Caco-2 (cell line): Measurements from ENCODE around the gene CRY2. TPM values are rescaled to one million over a fixed set of nuclear protein-coding genes. Genes with fewer than 3 reads are reported as not detected.

Source experiments
- BruUV-seq: library from RNA; stranded (reverse); fragments of 400-500 nt; replicated peaks from 2 replicates; lab custom pipeline; 2021; lab: Mats Ljungman, UMichigan
- CTCF ChIA-PET: fragments of 300-600 bp; sonication (Branson Sonifier 250); formaldehyde crosslinking; loops from one replicate; lab custom pipeline; 2022; ENCODE audit warnings: antibody characterized with exemption; lab: Charles Lee
- POLR2A ChIA-PET: fragments of 300-600 bp; sonication (Branson Sonifier 250); formaldehyde crosslinking; loops from one replicate; lab custom pipeline; 2022; ENCODE audit warnings: antibody characterized with exemption; lab: Charles Lee
- DNase-seq, 2 experiments: peaks; one replicate each; pipeline versions ENCODE4 v3.0.0 to v3.0.0-alpha.2; 2020 to 2022
- H3K27me3 ChIP-seq: replicated peaks from 2 replicates; pipeline ENCODE4 v1.6.0; 2011; ENCODE audit warnings: low read length; ENCODE audit not compliant: control insufficient read depth, insufficient read depth
- H3K36me3 ChIP-seq: 2 replicates; pipeline ENCODE4 v1.5.1; 2011; ENCODE audit warnings: low read length; ENCODE audit not compliant: control insufficient read depth, insufficient read depth
- H3K4me1 ChIP-seq: fragments of 250-450 bp; sonication (Bioruptor Pico); 2 replicates; pipeline ENCODE4 v1.5.1; 2020; ENCODE audit warnings: mild to moderate bottlenecking
- H3K4me3 ChIP-seq: 2 replicates; pipeline ENCODE4 v1.5.1; 2011; ENCODE audit warnings: low read depth, mild to moderate bottlenecking, control low read depth, low read length
- H3K9me3 ChIP-seq: fragments of 250-450 bp; sonication (Bioruptor Pico); 2 replicates; pipeline ENCODE4 v1.5.1; 2020; ENCODE audit warnings: mild to moderate bottlenecking, moderate library complexity
- H3K27ac Mint-ChIP-seq: one replicate; pipeline ENCODE4 v1.8.0; 2022; ENCODE audit warnings: mixed read lengths; ENCODE audit not compliant: unreplicated experiment
- H3K27me3 Mint-ChIP-seq: one replicate; pipeline ENCODE4 v1.8.0; 2022; ENCODE audit warnings: mixed read lengths; ENCODE audit not compliant: insufficient read depth, unreplicated experiment
- H3K36me3 Mint-ChIP-seq: one replicate; pipeline ENCODE4 v1.8.0; 2022; ENCODE audit warnings: mild to moderate bottlenecking, mixed read lengths; ENCODE audit not compliant: insufficient read depth, unreplicated experiment
- H3K4me1 Mint-ChIP-seq: one replicate; pipeline ENCODE4 v1.8.0; 2022; ENCODE audit warnings: low read depth, mixed read lengths; ENCODE audit not compliant: unreplicated experiment
- H3K4me3 Mint-ChIP-seq: one replicate; pipeline ENCODE4 v1.8.0; 2022; ENCODE audit warnings: mild to moderate bottlenecking, moderate library complexity, mixed read lengths; ENCODE audit not compliant: unreplicated experiment
- H3K9me3 Mint-ChIP-seq: one replicate; pipeline ENCODE4 v1.8.0; 2022; ENCODE audit warnings: mixed read lengths; ENCODE audit not compliant: unreplicated experiment
- intact Hi-C: fragments of 100-400 bp; cut with micrococcal nuclease; formaldehyde crosslinking; loops from one replicate; pipeline ENCODE4 v1.10.0; 2022; ENCODE audit not compliant: unreplicated experiment
- total RNA-seq: library from RNA; stranded (reverse); gene quantifications from 2 replicates; pipeline ENCODE4 v1.2.3, GENCODE V29; 2022
- TF ChIP-seq, protein P1 (sequence below), 2 experiments: fragments of 200-600 bp in 1 of 2; IDR thresholded peaks; 1 replicate in 1 of 2; 2 replicates in 1 of 2; pipeline versions ENCODE4 v1.5.1 to v1.8.0; 2011 to 2022; ENCODE audit warnings: antibody characterized with exemption in 1 of 2, control low read depth in 1 of 2, inconsistent platforms in 1 of 2, low read depth in 1 of 2, low read length in 1 of 2, mild to moderate bottlenecking in 1 of 2, moderate library complexity in 1 of 2; ENCODE audit not compliant: insufficient read depth in 1 of 2, severe bottlenecking in 1 of 2, unreplicated experiment in 1 of 2

CRY2 gene
- total RNA-seq, 1 experiment from 2014 or later = 28.5 TPM

DNA sequence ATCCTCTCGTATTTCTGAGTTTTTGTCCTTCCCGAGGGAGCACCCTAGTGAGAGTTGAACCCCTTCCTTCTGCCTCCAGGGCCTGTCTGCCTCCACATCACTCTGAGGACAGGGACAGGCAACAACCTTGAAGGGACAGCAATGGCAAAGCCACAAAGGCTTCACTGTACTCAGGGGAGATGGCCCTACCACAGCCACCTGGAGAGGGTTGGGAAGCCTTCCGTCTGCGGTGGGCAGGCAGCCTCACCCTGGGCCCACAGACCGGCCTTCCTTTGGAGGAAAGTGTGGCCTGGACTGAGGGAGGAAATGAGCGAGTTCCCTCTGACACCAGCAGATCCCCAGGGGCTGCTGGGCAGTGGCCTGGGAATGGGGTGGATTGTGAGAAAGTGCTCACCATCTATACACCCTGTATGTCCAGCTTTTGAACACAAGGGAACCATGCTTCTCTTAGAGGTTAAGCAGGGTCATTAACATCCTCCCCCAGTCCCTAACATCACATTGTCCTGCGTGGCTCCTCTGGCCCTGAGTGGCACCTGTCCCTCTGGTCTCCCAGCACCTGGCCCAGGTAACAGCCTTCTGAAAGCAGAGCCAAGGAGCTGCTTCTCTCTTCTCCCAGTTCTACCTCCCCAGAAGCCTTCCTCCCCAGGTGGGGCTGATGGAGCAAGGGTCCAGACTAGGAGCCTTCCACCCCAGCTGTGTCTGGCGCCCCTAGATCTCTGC is 35.5 kb upstream of the CRY2 start:
- no peak for DNase-seq
- intact Hi-C loops = no loop called here
- Histone ChIP-seq H3K4me1 (peaks cover under 1% of the 10 kb centered on the region; the same call in 1 of the 2 replicates), H3K27me3 (no peaks in the 10 kb centered on the region), H3K36me3 (no peaks in the 10 kb centered on the region; the same call in 1 of the 2 replicates), H3K9me3 (no peaks in the 10 kb centered on the region), H3K4me3 (no peak overlapping the region)
- no peaks in the 10 kb centered on the region for H3K27me3 Mint-ChIP-seq
- ChIA-PET POLR2A (no interaction called here), CTCF (no interaction called here)
- no peak overlapping the region for H3K27ac Mint-ChIP-seq
- no TSS peak for BruUV-seq
- no peaks in the 10 kb centered on the region for H3K9me3 Mint-ChIP-seq
- H3K36me3 Mint-ChIP-seq = peaks cover 7% of the 10 kb centered on the region
- peaks cover 12% of the 10 kb centered on the region for H3K4me1 Mint-ChIP-seq
- TF ChIP-seq, protein P1, sequence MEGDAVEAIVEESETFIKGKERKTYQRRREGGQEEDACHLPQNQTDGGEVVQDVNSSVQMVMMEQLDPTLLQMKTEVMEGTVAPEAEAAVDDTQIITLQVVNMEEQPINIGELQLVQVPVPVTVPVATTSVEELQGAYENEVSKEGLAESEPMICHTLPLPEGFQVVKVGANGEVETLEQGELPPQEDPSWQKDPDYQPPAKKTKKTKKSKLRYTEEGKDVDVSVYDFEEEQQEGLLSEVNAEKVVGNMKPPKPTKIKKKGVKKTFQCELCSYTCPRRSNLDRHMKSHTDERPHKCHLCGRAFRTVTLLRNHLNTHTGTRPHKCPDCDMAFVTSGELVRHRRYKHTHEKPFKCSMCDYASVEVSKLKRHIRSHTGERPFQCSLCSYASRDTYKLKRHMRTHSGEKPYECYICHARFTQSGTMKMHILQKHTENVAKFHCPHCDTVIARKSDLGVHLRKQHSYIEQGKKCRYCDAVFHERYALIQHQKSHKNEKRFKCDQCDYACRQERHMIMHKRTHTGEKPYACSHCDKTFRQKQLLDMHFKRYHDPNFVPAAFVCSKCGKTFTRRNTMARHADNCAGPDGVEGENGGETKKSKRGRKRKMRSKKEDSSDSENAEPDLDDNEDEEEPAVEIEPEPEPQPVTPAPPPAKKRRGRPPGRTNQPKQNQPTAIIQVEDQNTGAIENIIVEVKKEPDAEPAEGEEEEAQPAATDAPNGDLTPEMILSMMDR (IDR thresholded peaks at IDR 0.05; ENCODE audit: insufficient read depth in 1 of 2, low read depth in 1 of 2, low read length in 1 of 2, severe bottlenecking in 1 of 2, unreplicated experiment in 1 of 2) = no peak
- H3K4me3 Mint-ChIP-seq = no peak overlapping the region

DNA sequence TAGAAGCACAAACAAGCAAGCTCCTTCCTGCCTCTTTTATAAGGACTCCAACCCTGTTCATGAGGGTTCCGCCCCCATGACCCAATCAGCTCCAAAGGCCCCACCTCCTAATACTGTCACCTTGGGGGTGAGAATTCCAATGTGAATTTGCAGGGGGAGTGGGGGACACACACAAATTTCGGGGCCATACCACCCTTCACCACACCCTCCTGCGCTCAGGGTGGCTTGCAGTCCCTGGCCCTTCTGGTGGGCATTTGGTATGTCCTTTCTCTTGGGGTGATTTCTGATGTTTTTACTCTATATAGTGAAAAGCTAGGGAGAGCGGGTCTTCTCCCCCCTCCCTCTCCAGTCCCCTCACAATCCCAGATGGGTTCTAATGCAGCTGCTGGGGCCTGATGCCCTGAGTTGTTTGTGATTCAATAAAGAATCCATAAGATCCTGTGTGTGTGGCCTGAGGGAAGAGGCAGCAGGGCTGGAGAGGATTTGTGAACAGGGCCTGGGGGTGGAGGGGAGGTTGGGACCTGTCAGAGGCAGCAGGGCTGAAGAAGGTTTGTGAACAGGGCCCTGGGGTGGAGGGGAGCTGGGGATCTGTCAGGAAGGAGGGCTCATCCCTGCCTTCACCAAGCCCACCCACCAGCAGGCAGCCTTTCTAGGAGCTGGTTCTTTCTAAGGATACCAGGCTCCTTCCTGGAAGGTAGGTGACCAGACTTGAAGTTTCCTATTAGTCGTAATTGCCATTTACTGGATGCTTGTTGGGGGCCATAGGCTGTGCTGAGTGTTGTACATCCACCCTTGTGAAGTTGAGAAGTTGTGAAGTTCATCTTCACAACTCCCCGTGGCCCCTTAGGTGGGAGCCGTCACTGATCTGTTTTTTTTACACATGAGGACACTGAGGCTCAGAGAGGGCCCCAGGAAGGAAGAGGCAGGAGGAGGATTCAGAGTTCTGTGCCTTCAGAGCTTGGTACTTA is 34.4 kb upstream of the CRY2 start:
- POLR2A ChIA-PET = no interaction called here
- BruUV-seq = no TSS peak
- H3K4me3 ChIP-seq = no peak overlapping the region

More for the DNA sequence above, 34.4 kb upstream of the CRY2 start:
- Mint-ChIP-seq H3K4me1 (peaks cover 6% of the 10 kb centered on the region), H3K36me3 (peaks cover 7% of the 10 kb centered on the region), H3K27ac (no peak overlapping the region), H3K4me3 (no peak overlapping the region), H3K9me3 (no peaks in the 10 kb centered on the region), H3K27me3 (no peaks in the 10 kb centered on the region)
- no peaks in the 10 kb centered on the region; the same call in 1 of the 2 replicates for H3K36me3 ChIP-seq
- TF ChIP-seq, protein P1 (IDR thresholded peaks at IDR 0.05; ENCODE audit: insufficient read depth in 1 of 2, low read depth in 1 of 2, low read length in 1 of 2, severe bottlenecking in 1 of 2, unreplicated experiment in 1 of 2) = no peak
- no peaks in the 10 kb centered on the region for H3K27me3 ChIP-seq
- DNase-seq = no peak
- CTCF ChIA-PET = interaction anchor here (0.7 kb wide), 1 partner anchor 96 kb away, joined by 3 read pairs; no protein-coding TSS in a partner anchor
- no peaks in the 10 kb centered on the region for H3K9me3 ChIP-seq
- H3K4me1 ChIP-seq = no peaks in the 10 kb centered on the region
- intact Hi-C loops = no loop called here
